ENCODE results near the gene PARD3.

Gene PARD3

DNA sequence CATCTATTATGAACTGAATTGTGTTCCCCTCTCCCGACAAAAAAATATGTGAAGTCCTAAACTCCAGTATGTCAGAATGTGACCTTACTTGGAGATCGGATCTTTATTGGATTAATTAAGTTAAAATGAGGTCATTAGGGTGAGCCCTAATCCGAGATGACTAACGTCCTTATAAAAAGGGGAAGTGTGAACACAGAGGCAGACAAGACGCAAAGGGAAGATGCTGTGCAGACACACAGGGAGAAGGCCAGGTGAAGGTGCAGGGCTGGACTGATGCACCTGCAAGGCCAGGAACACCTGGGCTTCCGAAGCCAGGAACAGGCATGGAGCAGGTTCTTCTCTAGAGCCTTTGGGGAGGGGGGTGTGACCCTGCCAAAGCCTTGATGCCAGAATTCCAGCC, 187.8 kb downstream of the PARD3 start:
- no peak overlapping the region for H2BK120ac ChIP-seq (ENCODE audit: insufficient read depth, low read length, poor library complexity)
- WGBS (ENCODE audit: extremely low coverage, insufficient coverage, insufficient read length), result no CpG with 5 or more reads among the region's 6 CpGs

DNA sequence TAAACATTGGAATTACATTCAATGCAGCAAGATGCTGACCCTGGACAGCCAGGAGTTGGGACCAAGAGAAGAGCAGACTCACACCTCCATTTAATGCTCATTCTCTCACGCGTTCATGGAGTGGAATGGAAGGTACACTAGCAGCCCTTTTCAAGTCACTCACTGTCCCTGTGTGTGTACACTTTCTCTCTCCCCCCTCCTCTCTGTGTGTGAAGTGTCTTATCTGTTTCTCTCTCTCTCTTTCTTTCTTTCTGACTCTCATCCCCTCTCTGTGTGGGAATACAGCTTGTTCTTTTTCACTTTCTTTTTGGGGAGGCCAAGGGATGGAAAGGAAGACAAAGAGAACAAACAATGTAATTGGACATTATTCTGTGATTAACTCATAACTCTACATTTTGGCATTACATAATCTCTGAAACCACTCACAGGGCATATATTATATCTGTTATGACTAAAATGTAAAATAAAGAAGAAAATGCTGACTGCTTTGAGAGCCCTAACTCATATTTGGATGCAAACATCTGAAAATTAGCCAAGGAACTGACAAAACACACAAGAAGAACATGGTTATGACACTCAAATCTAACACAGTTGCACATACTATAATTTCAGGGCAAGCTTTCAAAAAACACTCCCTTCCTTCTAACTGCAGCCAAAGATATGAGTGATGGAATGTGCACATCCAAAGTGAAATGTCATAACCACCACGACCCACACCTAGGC, 188.8 kb downstream of the PARD3 start:
- no peak overlapping the region for H3K4ac ChIP-seq (ENCODE audit: low read depth, low read length)
- H4K91ac ChIP-seq (ENCODE audit: low read depth, low read length), result no peak overlapping the region
- H3K36me3 ChIP-seq (ENCODE audit: control insufficient read depth in 1 of 2, insufficient read depth in 2 of 2, low read length in 2 of 2), result no peaks in the 10 kb centered on the region
- H3K4me1 ChIP-seq (ENCODE audit: control insufficient read depth in 1 of 2, insufficient read depth in 2 of 2, low read length in 2 of 2), result no peaks in the 10 kb centered on the region
- H3K23ac ChIP-seq (ENCODE audit: low read length), result no peak overlapping the region
- no peaks in the 10 kb centered on the region for H3K9me3 ChIP-seq (ENCODE audit: insufficient read depth, low read depth, low read length)
- no peak overlapping the region for H2BK5ac ChIP-seq (ENCODE audit: low read depth, low read length, poor library complexity)
- no peak overlapping the region for H2AFZ ChIP-seq (ENCODE audit: insufficient read depth, low read length, poor library complexity)
- H2AK5ac ChIP-seq (ENCODE audit: low read length), result no peak overlapping the region
- H3K27ac ChIP-seq (ENCODE audit: low read depth, low read length), result no peak overlapping the region
- no peaks in the 10 kb centered on the region for H3K79me1 ChIP-seq (ENCODE audit: low read length)
- H3K14ac ChIP-seq (ENCODE audit: low read length), result no peak overlapping the region
- no peak overlapping the region for H2BK120ac ChIP-seq (ENCODE audit: insufficient read depth, low read length, poor library complexity)
- H3K9ac ChIP-seq (ENCODE audit: low read length), result no peak overlapping the region
- no peak for DNase-seq
- no CpG with 5 or more reads among the region's 3 CpGs for WGBS (ENCODE audit: extremely low coverage, insufficient coverage, insufficient read length)
- no peak overlapping the region for H3K4me2 ChIP-seq (ENCODE audit: low read length)
- no peaks in the 10 kb centered on the region for H3K27me3 ChIP-seq (ENCODE audit: insufficient read depth, low read length)
- no peak overlapping the region for H4K12ac ChIP-seq (ENCODE audit: low read depth, low read length)
- H4K8ac ChIP-seq (ENCODE audit: low read depth, low read length), result no peak overlapping the region
- H3K79me2 ChIP-seq (ENCODE audit: control insufficient read depth, insufficient read depth, low read length, poor library complexity), result no peaks in the 10 kb centered on the region
- no peak overlapping the region for H3K18ac ChIP-seq (ENCODE audit: low read length)
- no peak overlapping the region for H3K4me3 ChIP-seq (ENCODE audit: low read depth, low read length)
- no peak overlapping the region for H2BK12ac ChIP-seq (ENCODE audit: low read length)

More for the DNA sequence above, 187.8 kb downstream of the PARD3 start:
- H3K79me1 ChIP-seq (ENCODE audit: low read length), result no peaks in the 10 kb centered on the region
- no peak overlapping the region for H3K14ac ChIP-seq (ENCODE audit: low read length)
- no peak overlapping the region for H3K9ac ChIP-seq (ENCODE audit: low read length)
- no peak overlapping the region for H2AFZ ChIP-seq (ENCODE audit: insufficient read depth, low read length, poor library complexity)
- no peaks in the 10 kb centered on the region for H3K9me3 ChIP-seq (ENCODE audit: insufficient read depth, low read depth, low read length)
- no peak overlapping the region for H3K27ac ChIP-seq (ENCODE audit: low read depth, low read length)
- no peak overlapping the region for H4K8ac ChIP-seq (ENCODE audit: low read depth, low read length)
- no peak overlapping the region for H2BK5ac ChIP-seq (ENCODE audit: low read depth, low read length, poor library complexity)
- H3K4me3 ChIP-seq (ENCODE audit: low read depth, low read length), result no peak overlapping the region
- H3K18ac ChIP-seq (ENCODE audit: low read length), result no peak overlapping the region
- H3K4me2 ChIP-seq (ENCODE audit: low read length), result no peak overlapping the region
- no peaks in the 10 kb centered on the region for H3K4me1 ChIP-seq (ENCODE audit: control insufficient read depth in 1 of 2, insufficient read depth in 2 of 2, low read length in 2 of 2)
- H3K23ac ChIP-seq (ENCODE audit: low read length), result no peak overlapping the region
- DNase-seq, result no peak
- no peaks in the 10 kb centered on the region for H3K36me3 ChIP-seq (ENCODE audit: control insufficient read depth in 1 of 2, insufficient read depth in 2 of 2, low read length in 2 of 2)
- no peak overlapping the region for H2AK5ac ChIP-seq (ENCODE audit: low read length)
- no peaks in the 10 kb centered on the region for H3K27me3 ChIP-seq (ENCODE audit: insufficient read depth, low read length)
- no peak overlapping the region for H2BK12ac ChIP-seq (ENCODE audit: low read length)
- no peak overlapping the region for H4K12ac ChIP-seq (ENCODE audit: low read depth, low read length)
- H3K79me2 ChIP-seq (ENCODE audit: control insufficient read depth, insufficient read depth, low read length, poor library complexity), result no peaks in the 10 kb centered on the region
- no peak overlapping the region for H4K91ac ChIP-seq (ENCODE audit: low read depth, low read length)
- no peak overlapping the region for H3K4ac ChIP-seq (ENCODE audit: low read depth, low read length)

DNA sequence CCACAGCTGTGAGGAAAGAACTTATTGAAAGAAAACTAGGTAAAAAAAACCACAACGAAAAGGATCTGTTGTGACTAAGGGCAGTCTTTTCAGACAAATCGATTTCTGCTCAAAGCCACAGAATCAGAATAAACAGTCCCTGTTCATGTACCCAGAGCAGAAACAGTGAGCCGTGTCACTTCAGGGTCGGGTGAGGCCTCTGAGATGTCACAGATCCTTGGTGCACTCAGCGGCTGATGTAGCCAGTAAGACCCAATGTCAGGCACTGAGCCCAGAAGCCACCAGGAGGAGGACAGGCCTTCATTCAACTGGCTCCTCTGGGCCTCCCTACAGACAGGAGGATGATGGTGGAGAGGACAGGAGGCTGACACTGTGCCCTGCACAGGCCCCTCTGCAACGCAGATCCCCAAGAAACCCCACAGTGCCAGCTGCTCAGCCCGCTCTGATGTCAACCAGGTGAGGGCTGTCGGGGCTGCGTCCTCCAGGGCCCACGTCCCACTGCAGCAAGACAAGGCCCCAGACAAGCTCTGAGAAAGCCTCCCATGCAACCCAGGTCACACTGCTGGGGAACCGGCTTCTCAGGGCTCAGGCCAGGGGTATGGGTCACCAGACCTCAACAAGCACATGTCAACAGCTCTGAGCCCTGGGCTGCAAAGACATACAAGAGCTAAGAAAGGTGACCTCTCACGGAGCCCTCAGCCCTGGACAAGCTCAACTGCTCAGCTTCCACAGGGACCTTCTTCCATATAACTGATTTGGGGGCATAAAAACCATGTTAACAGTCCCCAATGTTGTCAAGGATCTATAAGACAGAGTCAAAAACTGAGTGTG, 190.6 kb downstream of the PARD3 start:
- Histone ChIP-seq H3K18ac (ENCODE audit: low read length) (no peak overlapping the region), H2BK5ac (ENCODE audit: low read depth, low read length, poor library complexity) (no peak overlapping the region), H3K4me2 (ENCODE audit: low read length) (no peak overlapping the region), H2BK120ac (ENCODE audit: insufficient read depth, low read length, poor library complexity) (no peak overlapping the region), H3K23ac (ENCODE audit: low read length) (no peak overlapping the region), H4K8ac (ENCODE audit: low read depth, low read length) (no peak overlapping the region), H2AK5ac (ENCODE audit: low read length) (no peak overlapping the region), H4K12ac (ENCODE audit: low read depth, low read length) (no peak overlapping the region), H4K91ac (ENCODE audit: low read depth, low read length) (no peak overlapping the region), H3K9me3 (ENCODE audit: insufficient read depth, low read depth, low read length) (no peaks in the 10 kb centered on the region), H3K4me3 (ENCODE audit: low read depth, low read length) (peak overlapping the region; percentile 45), H3K9ac (ENCODE audit: low read length) (no peak overlapping the region), H3K27me3 (ENCODE audit: insufficient read depth, low read length) (no peaks in the 10 kb centered on the region), H3K27ac (ENCODE audit: low read depth, low read length) (no peak overlapping the region), H2BK12ac (ENCODE audit: low read length) (no peak overlapping the region), H3K4me1 (ENCODE audit: control insufficient read depth in 1 of 2, insufficient read depth in 2 of 2, low read length in 2 of 2) (no peaks in the 10 kb centered on the region), H3K79me2 (ENCODE audit: control insufficient read depth, insufficient read depth, low read length, poor library complexity) (no peaks in the 10 kb centered on the region), H3K14ac (ENCODE audit: low read length) (no peak overlapping the region), H3K79me1 (ENCODE audit: low read length) (no peaks in the 10 kb centered on the region), H3K36me3 (ENCODE audit: control insufficient read depth in 1 of 2, insufficient read depth in 2 of 2, low read length in 2 of 2) (no peaks in the 10 kb centered on the region), H3K4ac (ENCODE audit: low read depth, low read length) (no peak overlapping the region), H2AFZ (ENCODE audit: insufficient read depth, low read length, poor library complexity) (no peak overlapping the region)
- no peak for DNase-seq
- WGBS (ENCODE audit: extremely low coverage, insufficient coverage, insufficient read length), result no CpG with 5 or more reads among the region's 12 CpGs

GRCh38 chr10:34622945-34623344, 192.2 kb downstream of the PARD3 start:
- Histone ChIP-seq H3K18ac (ENCODE audit: low read length) (no peak overlapping the region), H4K91ac (ENCODE audit: low read depth, low read length) (no peak overlapping the region), H2BK5ac (ENCODE audit: low read depth, low read length, poor library complexity) (no peak overlapping the region), H3K4ac (ENCODE audit: low read depth, low read length) (no peak overlapping the region), H3K14ac (ENCODE audit: low read length) (no peak overlapping the region), H2AFZ (ENCODE audit: insufficient read depth, low read length, poor library complexity) (no peak overlapping the region), H4K12ac (ENCODE audit: low read depth, low read length) (no peak overlapping the region), H3K27ac (ENCODE audit: low read depth, low read length) (no peak overlapping the region), H2AK5ac (ENCODE audit: low read length) (no peak overlapping the region), H3K9ac (ENCODE audit: low read length) (no peak overlapping the region), H2BK120ac (ENCODE audit: insufficient read depth, low read length, poor library complexity) (no peak overlapping the region), H3K4me3 (ENCODE audit: low read depth, low read length) (no peak overlapping the region), H3K27me3 (ENCODE audit: insufficient read depth, low read length) (no peaks in the 10 kb centered on the region), H3K4me2 (ENCODE audit: low read length) (no peak overlapping the region), H3K79me1 (ENCODE audit: low read length) (no peaks in the 10 kb centered on the region), H3K36me3 (ENCODE audit: control insufficient read depth in 1 of 2, insufficient read depth in 2 of 2, low read length in 2 of 2) (no peaks in the 10 kb centered on the region), H2BK12ac (ENCODE audit: low read length) (no peak overlapping the region), H3K4me1 (ENCODE audit: control insufficient read depth in 1 of 2, insufficient read depth in 2 of 2, low read length in 2 of 2) (no peaks in the 10 kb centered on the region), H3K23ac (ENCODE audit: low read length) (no peak overlapping the region), H3K79me2 (ENCODE audit: control insufficient read depth, insufficient read depth, low read length, poor library complexity) (no peaks in the 10 kb centered on the region), H3K9me3 (ENCODE audit: insufficient read depth, low read depth, low read length) (no peaks in the 10 kb centered on the region), H4K8ac (ENCODE audit: low read depth, low read length) (no peak overlapping the region)
- no peak for DNase-seq
- WGBS (ENCODE audit: extremely low coverage, insufficient coverage, insufficient read length), result no CpG with 5 or more reads among the region's 4 CpGs

Data from trophoblast cell (in vitro differentiated cells and primary cell).